NOMO-1 treated with DMSO at 0.1 percent for 48 hours (cell line): ENCODE data around the gene CAPNS1.

Experiments used
- DNase-seq: peaks from one replicate; lab custom pipeline; 2025; ENCODE audit not compliant: unreplicated experiment; lab: John Stamatoyannopoulos, UW

The CAPNS1 gene

GRCh38 chr19:36139473-36140303 is at the start of gene CAPNS1:
Gene CAPNS1 (plus strand): TSS chr19:36140066. CDS start chr19:36141012, 946 bp downstream.
- peak; percentile 92 for DNase-seq

- no peak for DNase-seq
Observed at GRCh38 chr19:36090910-36091695, 48.8 kb upstream of the CAPNS1 start.

GRCh38 chr19:36092566-36092965 is 47.3 kb upstream of the CAPNS1 start:
- no peak for DNase-seq

GRCh38 chr19:36093146-36093662 is 46.7 kb upstream of the CAPNS1 start:
- no peak for DNase-seq

GRCh38 chr19:36093687-36094086 is 46.2 kb upstream of the CAPNS1 start:
- no peak for DNase-seq

- DNase-seq: no peak
Observed at GRCh38 chr19:36097036-36097435, 42.8 kb upstream of the CAPNS1 start.

- no peak for DNase-seq
Observed at GRCh38 chr19:36099166-36099785, 40.6 kb upstream of the CAPNS1 start.

- DNase-seq: no peak
Observed at GRCh38 chr19:36100476-36100875, 39.4 kb upstream of the CAPNS1 start.

- DNase-seq: no peak
Observed at GRCh38 chr19:36101550-36102327, 38.1 kb upstream of the CAPNS1 start.

- no peak for DNase-seq
Observed at GRCh38 chr19:36103040-36103626, 36.7 kb upstream of the CAPNS1 start.

GRCh38 chr19:36103842-36104552 is 35.9 kb upstream of the CAPNS1 start:
- DNase-seq: no peak

- no peak for DNase-seq
Observed at GRCh38 chr19:36106441-36106840, 33.4 kb upstream of the CAPNS1 start.

- DNase-seq: no peak
Observed at GRCh38 chr19:36106991-36107390, 32.9 kb upstream of the CAPNS1 start.

- no peak for DNase-seq
Observed at GRCh38 chr19:36108684-36109083, 31.2 kb upstream of the CAPNS1 start.

- no peak for DNase-seq
Observed at GRCh38 chr19:36110487-36111199, 29.2 kb upstream of the CAPNS1 start, which contains the start of gene OVOL3. Gene OVOL3 (plus strand): TSS chr19:36111143. CDS start chr19:36111203, 60 bp downstream.

GRCh38 chr19:36111200-36111539 is 28.7 kb upstream of the CAPNS1 start:
- no peak for DNase-seq

GRCh38 chr19:36112678-36113077 is 27.2 kb upstream of the CAPNS1 start:
- no peak for DNase-seq

GRCh38 chr19:36113425-36113824 is 26.4 kb upstream of the CAPNS1 start:
- no peak for DNase-seq
